ENCODE results near the gene PEMT. TPM values are rescaled to one million over a fixed set of nuclear protein-coding genes. Genes with fewer than 3 reads are reported as not detected.

The PEMT gene
- polyA plus RNA-seq, 2 of the 4 experiments (the other 2 are of a cell fraction), result 47.5 to 47.8 TPM

GRCh38 chr17:17561408-17562145, 29.9 kb downstream of the PEMT start:
- H3K4me1 ChIP-seq, result no peaks in the 10 kb centered on the region
- no peak for FAIRE-seq
- CTCF ChIA-PET, result interaction anchor here (1.0 to 12.2 kb wide), 8 partner anchors 7 to 210 kb away, joined by 3 to 236 read pairs (median 7); partner anchors contain the start of gene RASD1

GRCh38 chr17:17560975-17561374, 30.5 kb downstream of the PEMT start:
- ChIA-PET POLR2A (interaction anchor here (0.6 kb wide), 1 partner anchor 30 kb away, joined by 3 read pairs; no protein-coding TSS in a partner anchor), CTCF (interaction anchor here (1.0 to 6.4 kb wide), 6 partner anchors 8 to 81 kb away, joined by 3 to 46 read pairs (median 7); partner anchors contain the start of gene RASD1)
- Histone ChIP-seq H3K27ac (no peak overlapping the region), H3K4me3 (no peak overlapping the region), H3K4me2 (no peak overlapping the region), H3K4me1 (no peaks in the 10 kb centered on the region), H3K9me3 (no peaks in the 10 kb centered on the region)
- no peak for ATAC-seq
- 82% methylated on average over 10 of the region's 10 CpGs for WGBS (ENCODE audit: missing lambda C conversion rate)
- FAIRE-seq, result no peak
- no peak for TF ChIP-seq TFCP2L1 (CRISPR knock-in tag; IDR thresholded peaks at IDR 0.05)
- no peak for TF ChIP-seq HOXA7 (CRISPR knock-in tag; IDR thresholded peaks at IDR 0.05)
- TF ChIP-seq ZFP36 (IDR thresholded peaks at IDR 0.05; ENCODE audit: borderline replicate concordance, partially characterized antibody), result no peak
- TF ChIP-seq, protein P1, sequence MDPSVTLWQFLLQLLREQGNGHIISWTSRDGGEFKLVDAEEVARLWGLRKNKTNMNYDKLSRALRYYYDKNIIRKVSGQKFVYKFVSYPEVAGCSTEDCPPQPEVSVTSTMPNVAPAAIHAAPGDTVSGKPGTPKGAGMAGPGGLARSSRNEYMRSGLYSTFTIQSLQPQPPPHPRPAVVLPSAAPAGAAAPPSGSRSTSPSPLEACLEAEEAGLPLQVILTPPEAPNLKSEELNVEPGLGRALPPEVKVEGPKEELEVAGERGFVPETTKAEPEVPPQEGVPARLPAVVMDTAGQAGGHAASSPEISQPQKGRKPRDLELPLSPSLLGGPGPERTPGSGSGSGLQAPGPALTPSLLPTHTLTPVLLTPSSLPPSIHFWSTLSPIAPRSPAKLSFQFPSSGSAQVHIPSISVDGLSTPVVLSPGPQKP (IDR thresholded peaks at IDR 0.05; ENCODE audit: low read depth, low read length), result no peak
- no peak for TF ChIP-seq JUNB (IDR thresholded peaks at IDR 0.05)
- no peak for TF ChIP-seq BCL3 (IDR thresholded peaks at IDR 0.05)
- TF ChIP-seq RCOR1 (IDR thresholded peaks at IDR 0.05; ENCODE audit: low read depth, low read length), result no peak
- TF ChIP-seq EHF (CRISPR knock-in tag; IDR thresholded peaks at IDR 0.05), result no peak
- TF ChIP-seq RFX5 (IDR thresholded peaks at IDR 0.05), result no peak
- TF ChIP-seq FOSB (CRISPR knock-in tag; IDR thresholded peaks at IDR 0.05), result no peak
- no peak for TF ChIP-seq PHF8 (IDR thresholded peaks at IDR 0.05; ENCODE audit: borderline replicate concordance, low read depth)
- TF ChIP-seq HOXB5 (CRISPR knock-in tag; IDR thresholded peaks at IDR 0.05), result no peak
- TF ChIP-seq ZSCAN20 (CRISPR knock-in tag; IDR thresholded peaks at IDR 0.05), result no peak
- no peak for TF ChIP-seq JUN (IDR thresholded peaks at IDR 0.05)
- TF ChIP-seq HEYL (CRISPR knock-in tag; IDR thresholded peaks at IDR 0.05), result no peak
- no peak for TF ChIP-seq HES2 (IDR thresholded peaks at IDR 0.05)
- TF ChIP-seq POLR2AphosphoS2 (conservative IDR thresholded peaks at IDR 0.05; ENCODE audit: low read length), result no peak
- DNase-seq (ENCODE audit: low read depth in 1 of 2, low spot score in 1 of 2), result no peak

More at GRCh38 chr17:17561408-17562145, 29.9 kb downstream of the PEMT start:
- H3K4me3 ChIP-seq, result no peak overlapping the region
- no peak for ATAC-seq
- H3K9me3 ChIP-seq, result no peaks in the 10 kb centered on the region
- no peak for DNase-seq (ENCODE audit: low read depth in 1 of 2, low spot score in 1 of 2)
- H3K27ac ChIP-seq, result no peak overlapping the region
- no peak overlapping the region for H3K4me2 ChIP-seq
- TF ChIP-seq REST (IDR thresholded peaks at IDR 0.05), result no peak
- no peak for TF ChIP-seq BHLHE40 (IDR thresholded peaks at IDR 0.05; ENCODE audit: low read depth, low read length)
- TF ChIP-seq HOXA7 (CRISPR knock-in tag; IDR thresholded peaks at IDR 0.05), result no peak
- no peak for TF ChIP-seq FOSB (CRISPR knock-in tag; IDR thresholded peaks at IDR 0.05)
- TF ChIP-seq RCOR1 (IDR thresholded peaks at IDR 0.05; ENCODE audit: low read depth, low read length), result no peak
- no peak for TF ChIP-seq SMC3 (IDR thresholded peaks at IDR 0.05)
- TF ChIP-seq FOXS1 (CRISPR knock-in tag; IDR thresholded peaks at IDR 0.05), result no peak
- TF ChIP-seq POLR2AphosphoS2 (conservative IDR thresholded peaks at IDR 0.05; ENCODE audit: low read length), result no peak
- TF ChIP-seq MYC (IDR thresholded peaks at IDR 0.05; ENCODE audit: borderline replicate concordance, low read length), result no peak
- TF ChIP-seq KDM5A (IDR thresholded peaks at IDR 0.05), result no peak
- no peak for TF ChIP-seq E2F6 (IDR thresholded peaks at IDR 0.05; ENCODE audit: borderline replicate concordance, low read depth)
- TF ChIP-seq HES2 (IDR thresholded peaks at IDR 0.05), result no peak
- no peak for TF ChIP-seq CBX2 (IDR thresholded peaks at IDR 0.05; ENCODE audit: borderline replicate concordance, low read depth)
- no peak for TF ChIP-seq JUNB (IDR thresholded peaks at IDR 0.05)
- no peak for TF ChIP-seq KDM1A (IDR thresholded peaks at IDR 0.05; ENCODE audit: low read depth)
- no peak for TF ChIP-seq EHF (CRISPR knock-in tag; IDR thresholded peaks at IDR 0.05)
- WGBS (ENCODE audit: missing lambda C conversion rate), result 89% methylated on average over 21 of the region's 30 CpGs
- POLR2A ChIA-PET, result no interaction called here
